Colon (tissue), 2 donors: ENCODE results near the gene MAGOH.
"Not testable (repeated sequence)": the region's sequence is repeated elsewhere in the genome, so short reads cannot be mapped to it uniquely, and the experiment has no call there.

ENCODE experiments used
- FAIRE-seq: peaks from 2 replicates; lab custom pipeline; 2012; peaks lifted over from hg19 to GRCh38; lab: Jason Lieb, UNC
- donor health status: control.
- donor health status: control.

MAGOH gene

GRCh38 chr1:53238197-53239155, at the start of gene MAGOH:
TSS of gene MAGOH (minus strand) at chr1:53238518. CDS start at chr1:53238448, 70 bp downstream.
- no peak for FAIRE-seq

GRCh38 chr1:53286955-53287354, 48.6 kb upstream of the MAGOH start:
- no peak for FAIRE-seq

GRCh38 chr1:53285969-53286760, 47.8 kb upstream of the MAGOH start:
- no peak for FAIRE-seq

GRCh38 chr1:53285546-53285945, 47.2 kb upstream of the MAGOH start:
- FAIRE-seq = no peak

- no peak for FAIRE-seq
These were observed 46.1 kb upstream of the MAGOH start for GRCh38 chr1:53284224-53285020.

GRCh38 chr1:53283156-53283555, 44.8 kb upstream of the MAGOH start:
- FAIRE-seq = not testable (repeated sequence)

- no peak for FAIRE-seq
These were observed 42.8 kb upstream of the MAGOH start for GRCh38 chr1:53281133-53281532.

- no peak for FAIRE-seq
These were observed 42.2 kb upstream of the MAGOH start for GRCh38 chr1:53280496-53280895.

- FAIRE-seq = no peak
These were observed 41.2 kb upstream of the MAGOH start for GRCh38 chr1:53279296-53280200.

GRCh38 chr1:53278298-53278725, 40.0 kb upstream of the MAGOH start:
- no peak for FAIRE-seq

- no peak for FAIRE-seq
These were observed 39.0 kb upstream of the MAGOH start for GRCh38 chr1:53277326-53277725.

GRCh38 chr1:53276902-53277281, 38.6 kb upstream of the MAGOH start:
- FAIRE-seq = no peak

GRCh38 chr1:53276153-53276901, 38.0 kb upstream of the MAGOH start:
- no peak for FAIRE-seq

GRCh38 chr1:53275566-53275965, 37.2 kb upstream of the MAGOH start:
- no peak for FAIRE-seq

GRCh38 chr1:53274541-53275185, 36.3 kb upstream of the MAGOH start:
- no peak for FAIRE-seq

- no peak for FAIRE-seq
These were observed 35.7 kb upstream of the MAGOH start for GRCh38 chr1:53274026-53274425.

- FAIRE-seq = no peak
These were observed 35.2 kb upstream of the MAGOH start for GRCh38 chr1:53273526-53273925.

GRCh38 chr1:53272349-53272748, 34.0 kb upstream of the MAGOH start:
- FAIRE-seq = no peak

- no peak for FAIRE-seq
These were observed 33.2 kb upstream of the MAGOH start for GRCh38 chr1:53271446-53272090.
